GM20431 (cell line): ENCODE measurements around the gene TAF1C.

ENCODE experiments used
- in situ Hi-C: fragments of 300-500 bp; cut with MseI, MboI; formaldehyde crosslinking; loops from one replicate; pipeline ENCODE4 v1.15.0; 2020; ENCODE audit warnings: low sequenced_read_pairs; ENCODE audit not compliant: unreplicated experiment

The TAF1C gene

GRCh38 chr16:84190731-84191388, 4.0 kb upstream of the TAF1C start, which contains the start of gene ADAD2:
Gene ADAD2 (plus strand): TSS chr16:84191157. CDS start chr16:84191231, 74 bp downstream.
- in situ Hi-C loops: loop anchor here (25.0 kb wide), 1 partner anchor 229 kb away; the partner anchor contains the start of genes NECAB2 and OSGIN1

GRCh38 chr16:84184775-84185174, 2.1 kb downstream of the TAF1C start:
- in situ Hi-C loops: loop anchor here (10.0 to 25.0 kb wide), 2 partner anchors 100 to 222 kb away; partner anchors contain the start of genes NECAB2 and OSGIN1

- in situ Hi-C loops: loop anchor here (10.0 to 25.0 kb wide), 2 partner anchors 99 to 222 kb away; partner anchors contain the start of genes NECAB2 and OSGIN1
Measured at GRCh38 chr16:84183911-84184591, 2.8 kb downstream of the TAF1C start.

GRCh38 chr16:84183572-84183875, 3.3 kb downstream of the TAF1C start:
- in situ Hi-C loops: loop anchor here (10.0 to 25.0 kb wide), 2 partner anchors 99 to 221 kb away; partner anchors contain the start of genes NECAB2 and OSGIN1

GRCh38 chr16:84182680-84183571, 3.9 kb downstream of the TAF1C start:
- in situ Hi-C loops: loop anchor here (10.0 to 25.0 kb wide), 2 partner anchors 98 to 221 kb away; partner anchors contain the start of genes NECAB2 and OSGIN1

- in situ Hi-C loops: loop anchor here (10.0 to 25.0 kb wide), 2 partner anchors 97 to 220 kb away; partner anchors contain the start of genes NECAB2 and OSGIN1
Measured at GRCh38 chr16:84182104-84182503, 4.8 kb downstream of the TAF1C start.

GRCh38 chr16:84181144-84181915, 5.5 kb downstream of the TAF1C start:
- in situ Hi-C loops: loop anchor here (10.0 to 25.0 kb wide), 2 partner anchors 97 to 219 kb away; partner anchors contain the start of genes NECAB2 and OSGIN1

- in situ Hi-C loops: loop anchor here (10.0 to 25.0 kb wide), 2 partner anchors 96 to 218 kb away; partner anchors contain the start of genes NECAB2 and OSGIN1
Measured at GRCh38 chr16:84180519-84181140, 6.2 kb downstream of the TAF1C start.

GRCh38 chr16:84179612-84180320, 7.1 kb downstream of the TAF1C start:
- in situ Hi-C loops: loop anchor here (10.0 to 25.0 kb wide), 2 partner anchors 95 to 217 kb away; partner anchors contain the start of genes NECAB2 and OSGIN1

GRCh38 chr16:84178892-84179611, 7.8 kb downstream of the TAF1C start:
- in situ Hi-C loops: loop anchor here (25.0 kb wide), 1 partner anchor 217 kb away; the partner anchor contains the start of genes NECAB2 and OSGIN1

- in situ Hi-C loops: loop anchor here (25.0 kb wide), 1 partner anchor 216 kb away; the partner anchor contains the start of genes NECAB2 and OSGIN1
Measured at GRCh38 chr16:84178146-84178765, 8.6 kb downstream of the TAF1C start.

- in situ Hi-C loops: loop anchor here (25.0 kb wide), 1 partner anchor 215 kb away; the partner anchor contains the start of genes NECAB2 and OSGIN1
Measured at GRCh38 chr16:84177741-84178073, 9.2 kb downstream of the TAF1C start.

- in situ Hi-C loops: loop anchor here (25.0 kb wide), 1 partner anchor 214 kb away; the partner anchor contains the start of genes NECAB2 and OSGIN1
Measured at GRCh38 chr16:84176192-84177053, 10.4 kb downstream of the TAF1C start.

GRCh38 chr16:84175350-84176081, 11.3 kb downstream of the TAF1C start:
- in situ Hi-C loops: loop anchor here (25.0 kb wide), 1 partner anchor 213 kb away; the partner anchor contains the start of genes NECAB2 and OSGIN1

- in situ Hi-C loops: no loop called here
Measured at GRCh38 chr16:84174396-84174795, 12.5 kb downstream of the TAF1C start.
